ENCODE results near the gene POU2F1.

The POU2F1 gene

DNA sequence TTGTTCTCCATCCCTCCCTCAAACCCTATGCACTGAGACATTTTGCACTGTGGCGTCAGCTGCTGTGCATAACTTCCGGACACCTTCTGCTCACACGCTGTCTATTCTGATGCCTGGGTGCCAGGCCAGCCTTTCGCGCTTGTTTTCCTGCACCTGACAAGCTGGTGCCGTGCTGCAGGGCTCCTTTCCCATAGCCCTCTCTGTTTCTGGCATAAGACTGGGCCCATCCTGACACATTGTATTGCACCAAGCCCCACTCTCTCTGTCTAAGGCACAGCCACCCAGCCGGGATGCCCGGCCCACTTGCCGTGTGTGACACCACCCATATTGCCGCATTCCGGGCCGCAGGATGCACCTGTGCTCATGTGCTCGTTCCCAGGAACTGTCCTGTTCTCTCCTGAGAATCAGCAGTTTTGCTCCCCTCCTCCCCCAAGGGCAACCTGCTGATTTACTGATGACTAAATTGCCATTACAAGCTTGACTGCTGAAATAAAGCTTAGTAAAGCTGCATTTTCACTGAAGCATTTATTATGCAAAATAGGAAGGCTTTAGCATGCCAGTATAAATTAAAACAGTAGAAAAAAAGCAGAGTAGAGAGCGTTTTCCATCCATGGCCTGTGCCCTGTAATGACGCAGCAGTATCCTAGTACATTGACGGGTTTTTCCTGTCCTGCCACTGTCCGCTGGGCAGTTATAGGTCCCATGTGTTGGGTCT is 209.6 kb downstream of the POU2F1 start:
- H3K9me3 Mint-ChIP-seq: peaks cover under 1% of the 10 kb centered on the region
- DNase-seq: no peak
- peaks cover 17% of the 10 kb centered on the region for H3K4me1 Mint-ChIP-seq
- TF ChIP-seq, protein P1, sequence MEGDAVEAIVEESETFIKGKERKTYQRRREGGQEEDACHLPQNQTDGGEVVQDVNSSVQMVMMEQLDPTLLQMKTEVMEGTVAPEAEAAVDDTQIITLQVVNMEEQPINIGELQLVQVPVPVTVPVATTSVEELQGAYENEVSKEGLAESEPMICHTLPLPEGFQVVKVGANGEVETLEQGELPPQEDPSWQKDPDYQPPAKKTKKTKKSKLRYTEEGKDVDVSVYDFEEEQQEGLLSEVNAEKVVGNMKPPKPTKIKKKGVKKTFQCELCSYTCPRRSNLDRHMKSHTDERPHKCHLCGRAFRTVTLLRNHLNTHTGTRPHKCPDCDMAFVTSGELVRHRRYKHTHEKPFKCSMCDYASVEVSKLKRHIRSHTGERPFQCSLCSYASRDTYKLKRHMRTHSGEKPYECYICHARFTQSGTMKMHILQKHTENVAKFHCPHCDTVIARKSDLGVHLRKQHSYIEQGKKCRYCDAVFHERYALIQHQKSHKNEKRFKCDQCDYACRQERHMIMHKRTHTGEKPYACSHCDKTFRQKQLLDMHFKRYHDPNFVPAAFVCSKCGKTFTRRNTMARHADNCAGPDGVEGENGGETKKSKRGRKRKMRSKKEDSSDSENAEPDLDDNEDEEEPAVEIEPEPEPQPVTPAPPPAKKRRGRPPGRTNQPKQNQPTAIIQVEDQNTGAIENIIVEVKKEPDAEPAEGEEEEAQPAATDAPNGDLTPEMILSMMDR (IDR thresholded peaks at IDR 0.05): no peak
- peaks cover 3% of the 10 kb centered on the region for H3K27me3 Mint-ChIP-seq (ENCODE audit: low read depth, poor library complexity)
- peak overlapping the region; percentile 33 for H3K27ac Mint-ChIP-seq
- no peaks in the 10 kb centered on the region for H3K36me3 Mint-ChIP-seq (ENCODE audit: low read depth)
- no peak overlapping the region for H3K4me3 Mint-ChIP-seq

DNA sequence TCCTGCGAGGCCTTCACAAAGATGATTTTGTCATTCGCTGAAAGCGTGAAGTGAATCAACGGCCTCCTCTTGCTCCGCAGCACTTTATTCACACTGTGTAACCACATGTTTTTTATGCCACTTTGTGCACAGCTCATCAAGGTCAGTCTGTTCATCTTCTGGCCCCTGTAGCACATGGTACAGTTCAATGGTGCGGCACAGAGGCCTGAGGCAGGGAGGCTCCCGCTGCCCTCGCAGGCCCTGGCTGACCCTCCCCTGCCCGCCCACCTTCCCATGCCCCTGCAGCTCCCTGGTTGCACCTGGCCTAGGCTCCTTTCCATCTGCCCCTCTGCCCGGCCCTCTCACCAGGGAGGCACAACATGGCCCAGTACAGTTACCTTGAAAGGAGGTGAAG is 210.2 kb downstream of the POU2F1 start:
- Mint-ChIP-seq H3K9me3 (peaks cover 6% of the 10 kb centered on the region), H3K36me3 (ENCODE audit: low read depth) (no peaks in the 10 kb centered on the region), H3K4me3 (no peak overlapping the region), H3K4me1 (peaks cover 17% of the 10 kb centered on the region), H3K27ac (peak overlapping the region; percentile 70), H3K27me3 (ENCODE audit: low read depth, poor library complexity) (peaks cover 7% of the 10 kb centered on the region)
- TF ChIP-seq, protein P1 (IDR thresholded peaks at IDR 0.05): no peak
- DNase-seq: no peak

GRCh38 chr1:167431261-167431908 is 210.7 kb downstream of the POU2F1 start:
- H3K9me3 Mint-ChIP-seq: peaks cover 12% of the 10 kb centered on the region
- H3K27ac Mint-ChIP-seq: peak overlapping the region; percentile 70
- DNase-seq: no peak
- TF ChIP-seq, protein P1 (IDR thresholded peaks at IDR 0.05): no peak
- H3K4me1 Mint-ChIP-seq: peaks cover 17% of the 10 kb centered on the region
- peaks cover 4% of the 10 kb centered on the region for H3K36me3 Mint-ChIP-seq (ENCODE audit: low read depth)
- H3K4me3 Mint-ChIP-seq: no peak overlapping the region
- H3K27me3 Mint-ChIP-seq (ENCODE audit: low read depth, poor library complexity): peaks cover 7% of the 10 kb centered on the region

DNA sequence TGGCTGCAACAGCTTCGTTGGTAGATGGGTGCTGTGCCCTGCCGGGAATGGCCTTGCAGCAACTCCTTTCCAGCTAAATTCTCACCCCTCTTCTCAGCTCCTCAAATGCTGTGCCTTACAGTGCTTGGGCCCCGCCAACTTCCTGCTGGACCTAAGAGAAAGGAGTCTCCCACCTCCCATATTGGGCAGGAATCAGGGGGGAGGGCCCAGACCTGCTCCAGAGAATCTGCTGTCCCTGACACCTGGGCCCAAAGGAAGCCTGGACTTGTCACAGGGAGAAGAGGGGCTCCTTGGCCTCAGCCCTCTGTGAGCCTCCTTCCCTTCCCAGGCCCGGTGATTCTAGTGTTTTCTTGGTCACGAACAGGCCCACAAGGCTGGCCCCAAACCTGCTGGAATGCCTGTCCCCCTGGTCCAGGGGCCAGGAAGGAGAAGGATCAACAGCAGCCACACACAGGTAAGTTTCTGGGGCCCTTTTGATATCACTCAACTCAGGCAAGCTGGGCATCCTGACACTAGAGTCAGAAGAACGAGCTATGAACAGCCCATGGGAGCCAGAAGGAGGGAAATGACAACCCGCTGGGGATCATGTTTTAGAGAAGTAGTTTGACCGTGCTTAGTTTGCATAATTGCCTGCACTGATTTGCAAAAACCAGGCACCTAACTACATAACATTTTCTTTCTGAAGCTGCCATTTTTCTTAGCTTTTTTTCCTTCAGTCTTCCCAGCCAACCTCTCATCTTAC is 211.4 kb downstream of the POU2F1 start:
- Mint-ChIP-seq H3K9me3 (peaks cover 13% of the 10 kb centered on the region), H3K36me3 (ENCODE audit: low read depth) (peaks cover 5% of the 10 kb centered on the region), H3K4me3 (no peak overlapping the region), H3K27ac (no peak overlapping the region), H3K27me3 (ENCODE audit: low read depth, poor library complexity) (peaks cover 9% of the 10 kb centered on the region), H3K4me1 (peaks cover 17% of the 10 kb centered on the region)
- TF ChIP-seq, protein P1 (IDR thresholded peaks at IDR 0.05): no peak
- no peak for DNase-seq

DNA sequence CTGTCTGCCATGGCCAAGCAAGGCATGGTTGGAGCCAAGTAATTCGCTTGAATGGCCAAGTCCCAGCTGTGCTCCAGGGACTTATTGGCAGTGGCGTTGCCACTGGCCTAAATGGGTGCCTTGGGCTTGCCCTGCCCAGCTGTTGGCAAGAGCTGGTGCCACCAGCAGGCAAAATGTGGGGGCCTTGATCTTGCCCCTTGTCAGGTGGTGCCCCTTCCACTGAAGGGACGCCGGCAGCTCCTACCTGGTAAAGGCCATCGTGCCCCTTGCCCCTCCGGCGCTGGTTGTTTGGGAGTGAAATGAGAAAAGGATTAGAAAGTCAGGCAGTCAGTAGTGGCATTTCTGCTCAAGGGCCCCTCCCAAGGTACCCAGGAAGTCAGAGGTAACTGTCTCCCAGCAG is 212.1 kb downstream of the POU2F1 start:
- Mint-ChIP-seq H3K27me3 (ENCODE audit: low read depth, poor library complexity) (peaks cover 15% of the 10 kb centered on the region), H3K4me1 (peaks cover 17% of the 10 kb centered on the region), H3K4me3 (no peak overlapping the region), H3K27ac (no peak overlapping the region), H3K36me3 (ENCODE audit: low read depth) (peaks cover 5% of the 10 kb centered on the region), H3K9me3 (peaks cover 13% of the 10 kb centered on the region)
- DNase-seq: no peak
- TF ChIP-seq, protein P1 (IDR thresholded peaks at IDR 0.05): no peak

Measured in nephron progenitor cell (in vitro differentiated cells).